Osteocyte (in vitro differentiated cells): ENCODE data around the gene PLD5. TPM values are rescaled to one million over a fixed set of nuclear protein-coding genes. Genes with fewer than 3 reads are reported as not detected.

Experiments used
- DNase-seq: peaks from one replicate; pipeline ENCODE4 v3.0.0; 2021; ENCODE audit warnings: mixed read lengths; ENCODE audit not compliant: unreplicated experiment; ENCODE audit errors: extremely low spot score
- H3K27ac Mint-ChIP-seq: one replicate; pipeline ENCODE4 v1.8.0; 2021; ENCODE audit warnings: mild to moderate bottlenecking, mixed read lengths; ENCODE audit not compliant: unreplicated experiment
- H3K27me3 Mint-ChIP-seq: one replicate; pipeline ENCODE4 v1.8.0; 2021; ENCODE audit warnings: mixed read lengths; ENCODE audit not compliant: unreplicated experiment
- H3K36me3 Mint-ChIP-seq: one replicate; pipeline ENCODE4 v1.8.0; 2021; ENCODE audit warnings: mixed read lengths; ENCODE audit not compliant: unreplicated experiment
- H3K4me1 Mint-ChIP-seq: one replicate; pipeline ENCODE4 v1.8.0; 2021; ENCODE audit warnings: mixed read lengths; ENCODE audit not compliant: unreplicated experiment
- H3K4me3 Mint-ChIP-seq: one replicate; pipeline ENCODE4 v1.8.0; 2021; ENCODE audit warnings: mild to moderate bottlenecking, moderate library complexity, mixed read lengths; ENCODE audit not compliant: unreplicated experiment
- H3K9me3 Mint-ChIP-seq: one replicate; pipeline ENCODE4 v1.8.0; 2021; ENCODE audit warnings: mixed read lengths; ENCODE audit not compliant: unreplicated experiment
- total RNA-seq: library from RNA; stranded (reverse); gene quantifications from 2 replicates; pipeline ENCODE4 v1.2.1, GENCODE V29; 2021
- TF ChIP-seq, protein P1 (sequence below): fragments of 200-600 bp; sonication (generic); IDR thresholded peaks from 2 replicates; pipeline ENCODE4 v1.5.0; 2021; ENCODE audit warnings: antibody characterized with exemption, mild to moderate bottlenecking, moderate library complexity

The PLD5 gene
- total RNA-seq, 1 donor from 2014 or later: not detected

DNA sequence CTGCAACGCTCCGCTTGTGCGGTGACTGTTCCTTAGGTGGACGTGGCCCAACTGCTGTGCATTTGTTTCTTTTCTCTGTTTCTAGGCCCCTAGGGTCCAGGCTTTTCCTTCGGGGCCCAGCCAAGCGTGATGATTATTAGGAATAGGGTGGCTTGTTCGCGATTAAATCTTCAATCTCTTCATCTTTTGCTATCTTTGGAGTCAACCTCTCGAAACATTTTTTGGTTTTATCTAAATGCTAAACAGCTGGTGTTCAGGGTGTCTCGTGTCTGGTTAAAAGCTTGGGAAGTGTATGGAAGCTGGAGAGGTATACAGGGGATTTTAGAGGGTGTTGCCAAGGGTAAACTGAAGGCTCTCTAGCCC is 844 bp upstream of the PLD5 start:
- no peaks in the 10 kb centered on the region for H3K36me3 Mint-ChIP-seq
- H3K27me3 Mint-ChIP-seq: peaks cover 52% of the 10 kb centered on the region
- peaks cover 15% of the 10 kb centered on the region for H3K4me1 Mint-ChIP-seq
- peak overlapping the region; percentile 71 for H3K4me3 Mint-ChIP-seq
- DNase-seq: no peak
- no peaks in the 10 kb centered on the region for H3K9me3 Mint-ChIP-seq
- no peak overlapping the region for H3K27ac Mint-ChIP-seq
- TF ChIP-seq, protein P1, sequence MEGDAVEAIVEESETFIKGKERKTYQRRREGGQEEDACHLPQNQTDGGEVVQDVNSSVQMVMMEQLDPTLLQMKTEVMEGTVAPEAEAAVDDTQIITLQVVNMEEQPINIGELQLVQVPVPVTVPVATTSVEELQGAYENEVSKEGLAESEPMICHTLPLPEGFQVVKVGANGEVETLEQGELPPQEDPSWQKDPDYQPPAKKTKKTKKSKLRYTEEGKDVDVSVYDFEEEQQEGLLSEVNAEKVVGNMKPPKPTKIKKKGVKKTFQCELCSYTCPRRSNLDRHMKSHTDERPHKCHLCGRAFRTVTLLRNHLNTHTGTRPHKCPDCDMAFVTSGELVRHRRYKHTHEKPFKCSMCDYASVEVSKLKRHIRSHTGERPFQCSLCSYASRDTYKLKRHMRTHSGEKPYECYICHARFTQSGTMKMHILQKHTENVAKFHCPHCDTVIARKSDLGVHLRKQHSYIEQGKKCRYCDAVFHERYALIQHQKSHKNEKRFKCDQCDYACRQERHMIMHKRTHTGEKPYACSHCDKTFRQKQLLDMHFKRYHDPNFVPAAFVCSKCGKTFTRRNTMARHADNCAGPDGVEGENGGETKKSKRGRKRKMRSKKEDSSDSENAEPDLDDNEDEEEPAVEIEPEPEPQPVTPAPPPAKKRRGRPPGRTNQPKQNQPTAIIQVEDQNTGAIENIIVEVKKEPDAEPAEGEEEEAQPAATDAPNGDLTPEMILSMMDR: no peak

DNA sequence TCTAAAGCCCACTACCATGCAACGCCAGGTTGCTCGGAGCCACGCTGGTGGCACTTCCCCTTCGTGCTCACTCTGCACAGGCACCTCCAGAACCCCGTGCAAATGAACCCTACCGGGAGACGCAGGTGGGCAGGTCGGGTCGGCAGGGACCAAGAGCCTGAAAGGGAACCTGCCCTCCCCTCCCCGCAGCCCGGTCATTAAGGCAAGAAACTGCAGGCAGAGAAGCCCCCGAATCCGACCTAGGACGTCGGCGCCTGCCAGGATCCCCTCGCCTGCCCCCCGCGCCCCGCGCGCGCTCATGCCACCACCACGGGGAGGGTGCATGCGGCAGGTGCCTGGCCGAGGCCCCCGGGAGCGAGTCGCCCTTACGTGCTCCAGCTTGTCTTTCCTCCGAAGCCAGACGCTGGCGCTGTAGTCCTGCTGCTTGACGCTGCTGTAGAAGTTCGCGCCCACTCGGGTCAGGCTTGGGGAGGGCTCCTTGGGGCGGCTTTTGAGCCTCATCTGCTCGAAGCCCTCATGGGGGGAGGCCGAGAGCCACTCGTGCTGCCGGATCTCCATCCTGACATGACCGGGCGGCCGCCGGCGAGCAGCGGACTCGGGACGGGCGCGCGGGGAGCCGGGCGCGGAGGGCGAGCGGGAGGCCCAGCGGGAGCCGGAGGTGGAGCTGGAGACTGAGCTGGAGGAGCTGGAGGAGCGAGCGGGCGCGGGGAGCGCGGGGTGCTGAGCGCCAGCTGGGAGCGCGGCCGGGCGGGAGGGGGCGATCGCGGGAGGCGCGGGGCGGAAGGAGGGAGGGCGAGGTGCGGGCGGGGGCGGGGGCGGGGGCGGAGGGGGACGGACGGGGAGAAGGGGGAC is 552 bp downstream of the PLD5 start:
- Mint-ChIP-seq H3K9me3 (no peaks in the 10 kb centered on the region), H3K36me3 (no peaks in the 10 kb centered on the region), H3K27me3 (peaks cover 52% of the 10 kb centered on the region), H3K4me3 (peak overlapping the region; percentile 63), H3K27ac (no peak overlapping the region), H3K4me1 (peaks cover 15% of the 10 kb centered on the region)
- DNase-seq: no peak
- TF ChIP-seq, protein P1: no peak

DNA sequence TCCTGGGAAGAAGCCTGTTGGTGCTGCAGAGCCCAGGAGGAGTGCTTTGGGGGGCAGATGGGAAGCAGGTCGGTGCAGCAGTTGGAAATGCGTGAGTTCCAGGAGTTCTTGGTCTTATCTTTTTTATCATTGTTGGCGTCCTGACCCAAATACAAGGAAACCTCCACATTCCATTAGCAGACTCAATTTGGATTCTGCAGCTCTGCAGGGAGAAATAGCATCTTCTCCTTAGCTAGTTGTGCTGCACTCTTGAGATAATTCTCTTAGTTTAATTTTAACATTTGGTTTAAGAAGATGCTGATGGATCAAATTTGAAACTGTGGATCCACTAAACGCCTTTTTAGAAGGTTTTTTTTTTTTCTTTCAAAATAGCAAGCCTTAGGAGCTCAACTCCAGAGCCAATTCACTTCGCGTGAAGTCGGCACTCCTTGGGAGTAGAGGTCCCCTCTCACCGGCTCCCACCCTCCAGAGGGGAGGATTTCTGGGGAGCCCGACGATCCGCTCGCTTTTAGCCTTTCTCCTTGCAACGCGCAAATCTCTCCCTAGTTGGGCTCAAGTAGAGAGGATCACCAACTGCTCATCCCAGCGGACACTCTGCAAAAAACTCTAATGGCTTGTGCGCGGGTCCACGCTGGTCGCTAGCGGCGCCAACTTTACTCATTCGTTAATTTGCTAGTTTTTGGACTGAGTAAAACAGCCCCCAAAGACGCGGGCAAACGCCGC is 1.3 kb downstream of the PLD5 start:
- no peak for DNase-seq
- peaks cover 52% of the 10 kb centered on the region for H3K27me3 Mint-ChIP-seq

DNA sequence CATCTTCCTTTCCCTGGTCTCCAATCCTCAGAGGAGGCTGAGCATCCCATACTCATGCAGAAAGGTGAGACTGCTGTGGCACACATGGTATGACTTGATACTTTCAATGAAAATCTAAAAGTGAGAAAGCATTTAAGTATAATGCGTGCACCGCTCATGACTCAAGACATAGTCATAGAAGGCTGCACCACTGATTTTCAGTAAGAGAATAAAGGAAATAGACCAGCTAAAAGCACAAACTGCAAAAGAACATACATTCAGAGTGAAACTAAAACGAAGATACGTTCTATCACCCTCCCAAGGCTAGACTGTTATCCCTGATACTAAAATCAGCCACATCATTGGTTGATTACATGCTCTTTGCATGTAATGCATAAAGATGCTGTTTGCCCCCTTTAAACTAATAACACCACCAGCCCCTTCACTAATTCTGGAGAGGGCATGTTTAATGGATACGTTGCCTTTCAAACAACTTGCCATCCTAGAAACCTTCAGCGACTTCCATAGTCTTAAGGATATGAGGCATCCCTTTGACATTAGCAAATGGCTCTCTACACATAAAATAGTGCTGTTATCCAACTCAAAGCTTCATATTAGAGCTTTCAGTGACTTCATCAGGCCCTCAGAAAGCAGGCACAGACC is 2.1 kb downstream of the PLD5 start:
- peaks cover 52% of the 10 kb centered on the region for H3K27me3 Mint-ChIP-seq
- TF ChIP-seq, protein P1: no peak

More for the DNA sequence above, 1.3 kb downstream of the PLD5 start:
- Mint-ChIP-seq H3K36me3 (no peaks in the 10 kb centered on the region), H3K27ac (no peak overlapping the region), H3K9me3 (peaks cover 2% of the 10 kb centered on the region), H3K4me1 (peaks cover 15% of the 10 kb centered on the region), H3K4me3 (peak overlapping the region; percentile 63)
- TF ChIP-seq, protein P1: no peak

DNA sequence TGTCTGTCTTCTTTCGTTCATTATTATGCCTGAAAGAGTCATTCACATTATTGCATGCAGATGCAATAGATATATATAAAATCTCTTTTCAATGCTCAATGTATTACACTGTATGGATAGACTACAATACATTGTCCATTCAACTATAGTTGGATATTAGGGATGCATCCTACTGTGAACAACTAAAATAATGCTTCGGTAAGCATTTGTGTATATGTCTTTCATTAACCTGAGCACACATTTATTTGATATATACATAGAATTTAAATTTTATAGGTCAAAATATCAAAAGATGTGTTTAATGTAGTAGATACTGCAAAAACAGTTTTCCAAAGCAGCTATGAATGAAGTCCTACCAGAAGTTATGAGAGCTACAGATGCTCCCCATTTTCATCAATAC is 8.9 kb downstream of the PLD5 start:
- DNase-seq: no peak

More for the DNA sequence above, 2.1 kb downstream of the PLD5 start:
- Mint-ChIP-seq H3K36me3 (no peaks in the 10 kb centered on the region), H3K9me3 (peaks cover 3% of the 10 kb centered on the region), H3K4me3 (no peak overlapping the region), H3K27ac (no peak overlapping the region), H3K4me1 (peaks cover 15% of the 10 kb centered on the region)
- no peak for DNase-seq

More for the DNA sequence above, 8.9 kb downstream of the PLD5 start:
- Mint-ChIP-seq H3K27ac (no peak overlapping the region), H3K36me3 (no peaks in the 10 kb centered on the region), H3K9me3 (peaks cover 7% of the 10 kb centered on the region), H3K4me3 (no peak overlapping the region), H3K4me1 (no peaks in the 10 kb centered on the region), H3K27me3 (peaks cover under 1% of the 10 kb centered on the region)
- TF ChIP-seq, protein P1: no peak
